ENCODE measurements around the gene HCFC1R1.

HCFC1R1 gene

DNA sequence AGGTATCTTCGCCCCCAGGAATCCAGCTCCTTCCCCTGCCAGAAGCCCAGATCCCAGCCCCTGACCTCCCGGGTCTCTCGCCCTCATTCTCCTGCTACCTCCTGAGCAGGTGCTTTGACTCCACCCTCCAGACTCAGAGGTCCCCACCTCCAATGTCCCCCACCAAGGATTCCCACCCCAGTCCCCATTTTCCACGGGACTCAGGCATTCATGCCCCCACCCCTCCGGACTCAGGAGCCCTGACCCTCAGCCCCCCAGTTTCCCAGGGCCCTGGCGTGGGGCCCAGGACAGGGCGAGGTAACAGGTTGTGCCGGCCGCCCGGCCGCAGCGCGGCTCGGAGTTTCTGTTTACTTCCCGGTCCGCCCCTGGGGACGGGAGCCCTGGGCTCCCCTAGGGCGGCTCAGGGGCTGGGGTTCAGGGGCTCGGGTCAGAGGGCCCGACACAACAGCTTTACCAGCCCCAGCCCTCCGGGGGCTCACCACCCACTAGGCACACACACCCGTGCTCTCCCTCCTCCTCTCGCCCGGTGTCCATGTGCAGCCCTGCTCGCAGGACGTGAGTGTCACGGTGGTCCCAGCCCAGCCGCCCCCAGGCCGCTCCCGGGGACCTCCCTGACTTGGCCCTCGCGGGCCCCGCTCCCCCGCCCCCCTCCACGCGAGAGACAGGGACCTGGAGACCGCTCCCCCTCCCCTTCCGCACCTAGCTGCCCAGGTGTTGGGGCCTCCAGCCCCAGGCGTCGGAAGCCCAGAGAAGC lies 12.4 kb upstream of the HCFC1R1 start:
- no peak for DNase-seq (ENCODE audit: low read depth)

DNA sequence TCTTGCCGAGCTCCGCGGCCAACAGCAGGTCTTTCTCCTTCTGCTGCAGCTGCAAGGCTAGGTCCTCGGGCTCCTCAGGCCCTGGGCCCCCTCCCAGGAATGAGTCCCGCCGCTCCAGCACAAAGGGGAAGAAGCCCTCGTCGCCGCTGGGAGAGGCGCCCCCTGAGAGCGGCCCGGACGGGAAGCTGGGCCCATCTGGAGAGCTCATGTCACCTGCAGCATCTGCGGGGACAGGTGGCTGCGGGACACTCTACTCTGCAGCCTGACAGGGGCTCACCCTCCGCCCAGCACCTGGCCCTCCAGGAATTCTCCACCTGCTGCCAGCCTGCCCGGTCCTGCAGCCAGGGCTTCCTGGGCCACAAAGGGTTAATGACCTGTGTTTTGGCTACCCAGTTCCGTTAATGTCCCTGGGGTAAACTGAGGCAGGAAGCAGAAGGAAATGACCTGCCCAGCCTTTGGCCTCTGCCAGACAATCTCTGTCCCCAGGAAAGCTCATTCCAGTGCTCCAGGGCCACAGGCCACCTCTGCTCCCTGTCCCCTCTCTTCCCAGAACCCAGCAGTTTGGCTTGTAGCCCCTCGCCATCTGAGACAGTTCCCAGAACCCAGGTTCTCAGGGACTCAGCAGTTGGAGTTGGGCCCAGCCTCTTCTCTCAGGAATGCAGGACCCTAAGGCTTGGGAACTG lies 11.7 kb upstream of the HCFC1R1 start:
- no peak for DNase-seq (ENCODE audit: low read depth)

DNA sequence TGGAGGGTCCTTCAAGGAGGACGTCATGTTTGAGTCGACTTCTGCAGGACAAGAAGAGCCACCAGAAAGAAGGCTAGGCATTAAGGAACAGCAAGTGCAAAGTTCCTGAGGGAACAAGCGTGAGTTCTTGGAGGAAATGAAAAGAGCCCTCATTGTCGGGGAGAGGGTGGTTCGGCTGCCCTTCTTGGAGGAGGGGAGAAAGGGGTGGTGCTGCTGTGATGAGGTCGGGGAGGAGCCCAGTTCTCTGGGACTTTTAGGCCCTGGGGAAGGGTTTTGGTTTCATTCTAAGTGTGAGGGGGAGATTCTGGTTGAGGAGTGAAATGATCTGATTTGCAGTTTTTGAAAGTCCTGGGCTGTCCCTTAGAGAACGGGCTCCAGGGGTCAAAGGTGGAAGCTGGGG lies 8.9 kb upstream of the HCFC1R1 start:
- no peak for DNase-seq (ENCODE audit: low read depth)

DNA sequence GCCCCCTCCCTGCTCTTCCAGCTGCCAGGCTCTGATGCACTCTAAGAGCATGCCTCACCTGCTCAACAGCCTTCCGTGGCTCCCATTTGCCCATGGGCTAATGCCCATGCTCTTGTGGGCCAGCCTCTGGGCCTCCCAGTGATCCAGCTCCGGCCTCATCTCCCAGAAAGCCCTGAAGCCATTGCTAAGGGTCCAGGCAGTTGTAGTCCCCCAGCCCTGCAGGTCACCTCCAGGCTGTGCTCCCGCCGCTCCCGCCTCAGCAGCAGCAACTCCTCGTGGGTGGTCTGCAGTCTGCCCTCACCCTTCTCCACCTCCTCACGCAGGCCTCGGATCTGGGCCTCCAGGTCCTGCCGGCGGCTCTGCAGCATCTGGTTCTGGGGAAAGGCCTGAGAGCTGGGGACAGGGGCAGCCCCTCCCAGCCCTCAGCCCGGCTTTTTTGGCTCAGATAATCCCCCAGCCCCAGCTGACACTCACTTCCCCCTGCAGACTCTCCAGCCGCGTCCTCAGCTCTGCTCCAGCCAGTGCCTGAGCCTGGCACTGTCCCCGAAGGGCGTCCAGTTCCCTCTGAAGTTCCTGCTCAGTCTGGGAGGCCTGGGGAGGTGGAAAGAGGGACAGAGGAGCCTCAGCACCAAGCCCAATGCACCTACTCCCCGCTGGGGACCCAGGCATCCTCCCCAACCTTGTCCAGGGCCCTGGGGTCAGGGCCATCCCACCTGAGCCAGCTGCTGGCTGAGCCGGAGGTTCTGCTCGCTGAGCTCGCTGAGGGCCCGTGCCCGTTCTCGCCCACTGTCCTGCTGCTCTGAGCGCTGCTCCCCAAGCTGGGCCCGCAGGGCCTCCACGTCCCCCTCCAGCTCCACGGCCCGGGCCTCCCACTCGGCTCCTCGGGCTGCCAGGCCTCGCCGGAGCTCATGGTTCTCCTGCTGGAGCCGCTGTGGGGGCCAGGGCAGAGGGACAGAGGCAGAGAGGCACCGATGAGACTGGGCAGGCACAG lies 6.8 kb upstream of the HCFC1R1 start:
- DNase-seq (ENCODE audit: low read depth): no peak

DNA sequence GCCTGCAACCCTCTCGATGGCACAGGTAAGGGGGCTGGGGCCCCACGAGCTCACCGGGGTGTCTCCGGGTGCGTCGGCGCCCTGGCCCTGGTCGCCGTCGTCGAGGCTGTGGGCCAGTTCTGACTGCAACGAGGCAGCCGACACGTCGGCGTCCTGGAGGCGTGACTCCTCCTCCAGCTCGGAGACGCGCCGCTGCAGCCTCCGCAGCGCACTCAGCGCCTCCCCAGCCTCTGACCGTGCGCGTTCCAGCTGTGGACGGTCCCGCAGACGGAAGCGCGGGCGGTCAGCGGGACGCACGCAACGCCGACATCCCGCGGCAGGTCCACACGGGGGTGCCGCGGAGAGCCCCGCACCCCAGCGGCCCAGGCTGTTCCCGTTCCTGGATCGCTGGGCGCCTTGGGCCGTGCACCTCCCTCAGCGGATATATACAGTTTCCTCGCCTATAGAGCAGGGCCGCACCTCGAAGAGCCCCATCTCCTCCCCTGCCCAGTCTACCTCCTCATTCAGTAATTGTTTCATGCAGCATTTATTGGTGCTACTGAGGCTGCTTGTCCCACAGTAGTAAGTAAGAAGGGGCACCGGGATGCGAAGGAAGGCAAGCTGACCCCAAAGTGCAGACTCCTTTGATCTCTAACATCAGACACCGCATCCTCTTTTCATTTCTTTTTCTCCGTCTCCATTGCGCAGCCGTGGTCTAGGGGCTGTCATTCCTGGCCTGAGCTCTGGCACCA lies 5.9 kb upstream of the HCFC1R1 start:
- DNase-seq (ENCODE audit: low read depth): no peak

- DNase-seq (ENCODE audit: low read depth): no peak
These were observed 5.1 kb upstream of the HCFC1R1 start for GRCh38 chr16:3028716-3029319.

- DNase-seq (ENCODE audit: low read depth): no peak
These were observed 4.4 kb upstream of the HCFC1R1 start for GRCh38 chr16:3027983-3028715.

DNA sequence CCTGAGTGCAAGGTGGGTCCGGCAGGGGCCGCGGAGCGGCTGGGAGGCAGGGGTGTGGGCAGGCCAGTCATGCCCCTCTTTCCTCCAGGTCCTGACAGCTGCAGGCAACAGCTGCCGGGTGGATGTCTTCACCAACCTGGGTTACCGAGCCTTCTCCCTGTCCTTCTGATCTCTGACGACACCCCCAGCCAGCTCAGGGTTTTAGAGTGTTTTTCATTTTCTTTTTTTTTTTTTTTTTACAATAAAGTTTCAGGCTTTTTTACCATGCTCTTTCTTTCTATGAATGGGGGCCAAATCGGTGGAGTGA lies 3.7 kb upstream of the HCFC1R1 start:
- DNase-seq (ENCODE audit: low read depth): no peak

- no peak for DNase-seq (ENCODE audit: low read depth)
These were observed 3.1 kb upstream of the HCFC1R1 start for GRCh38 chr16:3026609-3027488.

GRCh38 chr16:3026003-3026378 lies 2.2 kb upstream of the HCFC1R1 start:
- no peak for DNase-seq (ENCODE audit: low read depth)

DNA sequence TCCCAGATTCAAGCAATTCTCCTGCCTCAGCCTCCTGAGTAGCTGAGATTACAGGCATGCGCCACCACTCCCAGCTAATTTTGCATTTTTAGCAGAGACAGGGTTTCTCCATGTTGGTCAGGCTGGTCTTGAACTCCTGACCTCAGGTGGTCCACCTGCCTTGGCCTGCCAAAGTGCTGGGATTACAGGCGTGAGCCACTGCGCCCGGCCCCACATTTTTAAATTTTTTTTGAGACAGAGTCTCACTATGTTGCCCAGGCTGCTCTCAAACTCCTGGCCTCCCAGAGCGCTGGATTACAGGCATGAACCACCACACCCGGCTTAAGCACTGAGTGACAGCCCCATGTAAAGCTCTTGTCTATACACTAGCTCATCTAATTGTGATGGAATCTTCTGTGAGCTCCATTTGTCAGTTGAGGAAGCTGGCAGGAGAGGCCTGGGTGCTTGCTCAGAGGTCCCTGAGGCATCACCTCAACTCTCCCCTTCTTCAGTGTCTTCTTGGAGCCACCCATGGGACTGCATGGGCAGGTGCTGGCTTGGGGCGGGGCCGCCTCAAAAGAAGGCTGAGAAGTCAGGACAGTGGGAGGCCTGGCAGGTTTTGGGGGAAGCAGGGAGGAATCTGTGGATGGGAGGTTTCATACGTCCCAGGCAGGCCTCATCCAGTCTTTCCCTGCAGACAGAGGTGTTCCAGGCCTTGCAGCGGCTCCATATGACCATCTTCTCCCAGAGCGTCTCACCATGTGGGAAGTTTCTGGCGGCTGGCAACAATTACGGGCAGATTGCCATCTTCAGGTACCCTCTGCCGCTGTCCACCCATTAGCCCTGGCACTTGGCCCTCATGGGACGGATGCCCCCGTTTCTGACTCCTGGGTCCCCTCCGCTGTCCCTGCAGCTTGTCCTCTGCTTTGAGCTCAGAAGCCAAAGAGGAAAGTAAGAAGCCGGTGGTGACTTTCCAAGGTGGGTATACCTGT lies 1.6 kb upstream of the HCFC1R1 start:
- DNase-seq (ENCODE audit: low read depth): no peak

DNA sequence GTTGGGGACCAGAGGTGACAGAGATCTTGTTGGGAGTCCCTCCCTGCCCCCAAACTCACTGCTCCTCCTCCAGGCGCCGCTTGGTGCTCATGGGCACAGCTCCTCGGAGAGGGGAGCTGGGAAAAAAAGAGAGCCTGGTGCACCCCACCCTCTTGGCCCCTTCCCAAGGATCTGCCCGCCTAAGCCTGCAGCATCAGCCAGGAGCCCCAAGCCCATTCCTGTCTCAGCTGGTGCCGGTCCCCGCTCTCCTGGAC lies 400 bp downstream of the HCFC1R1 start:
- DNase-seq (ENCODE audit: low read depth): peak; percentile 81

GRCh38 chr16:3022684-3023414 lies 893 bp downstream of the HCFC1R1 start:
- DNase-seq (ENCODE audit: low read depth): peak; percentile 54

GRCh38 chr16:3022208-3022683 lies 1.5 kb downstream of the HCFC1R1 start:
- peak; percentile 89 for DNase-seq (ENCODE audit: low read depth)

- DNase-seq (ENCODE audit: low read depth): peak; percentile 96
These were observed 2.1 kb downstream of the HCFC1R1 start for GRCh38 chr16:3021449-3022207.

DNA sequence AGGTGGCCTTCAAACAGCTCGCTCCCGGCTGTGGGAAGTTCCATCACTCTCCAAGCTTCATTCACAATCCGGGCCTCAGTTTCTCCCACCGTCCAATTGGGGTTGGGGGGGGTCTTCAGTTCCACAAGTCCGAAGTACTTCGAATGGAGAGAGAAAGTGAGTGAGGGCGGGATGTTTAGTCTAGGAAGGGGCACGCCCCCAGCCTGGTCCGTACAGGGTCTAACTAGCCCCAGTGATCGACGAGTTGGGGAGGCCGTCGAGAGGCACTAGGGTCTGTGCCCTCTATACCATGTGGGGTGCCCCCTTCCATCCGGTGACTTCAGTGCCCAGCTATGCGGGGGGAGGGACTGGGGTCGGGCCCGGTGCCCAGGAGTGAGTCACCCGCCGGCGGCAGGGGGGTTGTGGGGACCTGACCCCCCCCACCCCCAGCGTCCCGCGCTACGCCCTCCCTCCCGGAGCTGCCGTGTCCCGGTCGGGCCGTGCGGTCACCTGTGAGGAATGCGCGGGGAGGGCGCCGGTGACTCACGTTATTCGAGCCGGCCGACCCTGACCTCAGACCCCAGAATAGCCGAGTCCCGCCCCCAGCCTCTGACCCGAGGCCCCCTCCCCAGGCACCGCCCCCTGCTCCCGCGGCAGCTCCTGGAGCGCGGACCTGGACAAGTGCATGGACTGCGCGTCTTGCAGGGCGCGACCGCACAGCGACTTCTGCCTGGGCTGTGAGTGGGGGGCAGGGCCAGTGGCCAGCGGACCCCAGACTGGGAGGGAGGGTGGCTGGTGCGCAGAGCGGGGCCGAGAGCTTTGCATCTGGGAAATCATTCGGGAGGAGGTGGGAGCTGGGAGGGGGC lies 2.9 kb downstream of the HCFC1R1 start:
- peak; percentile 88 for DNase-seq (ENCODE audit: low read depth)

DNA sequence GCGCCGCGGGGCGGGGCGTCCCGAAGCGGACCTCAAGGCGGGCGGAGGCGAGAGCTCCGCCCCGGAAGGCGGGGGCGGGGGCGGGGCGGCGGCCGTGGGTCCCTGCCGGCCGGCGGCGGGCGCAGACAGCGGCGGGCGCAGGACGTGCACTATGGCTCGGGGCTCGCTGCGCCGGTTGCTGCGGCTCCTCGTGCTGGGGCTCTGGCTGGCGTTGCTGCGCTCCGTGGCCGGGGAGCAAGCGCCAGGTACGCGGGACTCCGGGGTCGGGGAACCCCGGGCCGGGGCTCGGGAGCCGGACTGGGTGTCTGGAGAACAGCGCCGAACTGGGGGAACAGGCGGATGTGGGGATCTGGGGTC lies 3.5 kb downstream of the HCFC1R1 start, which contains the start of gene TNFRSF12A:
Gene TNFRSF12A (plus strand): TSS at position 122 of the 357 bp plus-strand sequence. CDS start 30 bp downstream, at position 152.
- peak; percentile 35 for DNase-seq (ENCODE audit: low read depth)
